Effector memory CD4-positive, alpha-beta T cell (primary cell): ENCODE results near the gene WBP11.

Experiments used
- DNase-seq, 3 donors: peaks; one replicate each; pipeline ENCODE4 v3.0.0-alpha.2; 2020
- H3K27ac ChIP-seq: 2 replicates; pipeline ENCODE4 v1.7.0; 2013; ENCODE audit warnings: mild to moderate bottlenecking, low read length, moderate library complexity; ENCODE audit not compliant: insufficient read depth, poor library complexity, severe bottlenecking
- H3K27me3 ChIP-seq: replicated peaks from 2 replicates; pipeline ENCODE4 v1.7.0; 2013; ENCODE audit warnings: mild to moderate bottlenecking, low read length; ENCODE audit not compliant: insufficient read depth, control insufficient read depth, poor library complexity, severe bottlenecking
- H3K36me3 ChIP-seq: 2 replicates; pipeline ENCODE4 v1.7.0; 2013; ENCODE audit warnings: mild to moderate bottlenecking, low read length, moderate library complexity; ENCODE audit not compliant: control insufficient read depth, insufficient read depth
- H3K4me1 ChIP-seq: 2 replicates; pipeline ENCODE4 v1.7.0; 2013; ENCODE audit warnings: low read length, mild to moderate bottlenecking; ENCODE audit not compliant: control insufficient read depth, insufficient read depth, poor library complexity, severe bottlenecking
- H3K4me3 ChIP-seq: 2 replicates; pipeline ENCODE4 v1.7.0; 2013; ENCODE audit warnings: low read length, low read depth, mild to moderate bottlenecking; ENCODE audit not compliant: insufficient read depth, poor library complexity, severe bottlenecking
- H3K9me3 ChIP-seq: 2 replicates; pipeline ENCODE4 v1.7.0; 2013; ENCODE audit warnings: mild to moderate bottlenecking, low read length, moderate library complexity; ENCODE audit not compliant: control insufficient read depth

WBP11 gene

GRCh38 chr12:14795028-14795448 lies 8.2 kb downstream of the WBP11 start:
- Histone ChIP-seq H3K4me1 (no peaks in the 10 kb centered on the region), H3K27ac (no peak overlapping the region), H3K36me3 (peaks cover 86% of the 10 kb centered on the region), H3K4me3 (no peak overlapping the region), H3K9me3 (no peaks in the 10 kb centered on the region), H3K27me3 (no peaks in the 10 kb centered on the region)
- no peak for DNase-seq

GRCh38 chr12:14785568-14785967 lies 17.7 kb downstream of the WBP11 start:
- no peaks in the 10 kb centered on the region for H3K27me3 ChIP-seq
- DNase-seq, result no peak
- no peak overlapping the region for H3K27ac ChIP-seq
- no peak overlapping the region for H3K4me3 ChIP-seq
- H3K9me3 ChIP-seq, result no peaks in the 10 kb centered on the region
- no peaks in the 10 kb centered on the region for H3K4me1 ChIP-seq
- H3K36me3 ChIP-seq, result peaks cover 49% of the 10 kb centered on the region

GRCh38 chr12:14784471-14784870 lies 18.8 kb downstream of the WBP11 start:
- Histone ChIP-seq H3K9me3 (no peaks in the 10 kb centered on the region), H3K4me1 (no peaks in the 10 kb centered on the region), H3K27me3 (no peaks in the 10 kb centered on the region), H3K36me3 (peaks cover 39% of the 10 kb centered on the region), H3K4me3 (no peak overlapping the region), H3K27ac (no peak overlapping the region)
- DNase-seq, result no peak

GRCh38 chr12:14782756-14783155 lies 20.5 kb downstream of the WBP11 start:
- Histone ChIP-seq H3K27me3 (no peaks in the 10 kb centered on the region), H3K36me3 (peaks cover 22% of the 10 kb centered on the region), H3K4me1 (no peaks in the 10 kb centered on the region), H3K9me3 (no peaks in the 10 kb centered on the region), H3K4me3 (no peak overlapping the region), H3K27ac (no peak overlapping the region)
- DNase-seq, result no peak

- no peak overlapping the region for H3K27ac ChIP-seq
- H3K9me3 ChIP-seq, result no peaks in the 10 kb centered on the region
- H3K36me3 ChIP-seq, result peaks cover 12% of the 10 kb centered on the region
- DNase-seq, result no peak
- no peaks in the 10 kb centered on the region for H3K4me1 ChIP-seq
- no peak overlapping the region for H3K4me3 ChIP-seq
- no peaks in the 10 kb centered on the region for H3K27me3 ChIP-seq
Measured at GRCh38 chr12:14781563-14781962, 21.7 kb downstream of the WBP11 start.

GRCh38 chr12:14780859-14781258 lies 22.4 kb downstream of the WBP11 start:
- no peak for DNase-seq
- peaks cover 6% of the 10 kb centered on the region for H3K36me3 ChIP-seq
- no peak overlapping the region for H3K27ac ChIP-seq
- H3K9me3 ChIP-seq, result no peaks in the 10 kb centered on the region
- H3K4me3 ChIP-seq, result no peak overlapping the region
- no peaks in the 10 kb centered on the region for H3K4me1 ChIP-seq
- no peaks in the 10 kb centered on the region for H3K27me3 ChIP-seq

- H3K9me3 ChIP-seq, result no peaks in the 10 kb centered on the region
- DNase-seq, result no peak
- no peaks in the 10 kb centered on the region for H3K27me3 ChIP-seq
- peaks cover 6% of the 10 kb centered on the region for H3K36me3 ChIP-seq
- H3K4me3 ChIP-seq, result no peak overlapping the region
- H3K27ac ChIP-seq, result no peak overlapping the region
- H3K4me1 ChIP-seq, result peaks cover 2% of the 10 kb centered on the region
Measured at GRCh38 chr12:14779834-14780233, 23.4 kb downstream of the WBP11 start.

- DNase-seq, result no peak
- Histone ChIP-seq H3K27me3 (no peaks in the 10 kb centered on the region), H3K4me1 (peaks cover 5% of the 10 kb centered on the region), H3K9me3 (no peaks in the 10 kb centered on the region), H3K4me3 (no peak overlapping the region), H3K36me3 (no peaks in the 10 kb centered on the region), H3K27ac (no peak overlapping the region)
Measured at GRCh38 chr12:14777271-14777670, 26.0 kb downstream of the WBP11 start.

GRCh38 chr12:14776236-14776961 lies 26.9 kb downstream of the WBP11 start:
- H3K4me3 ChIP-seq, result no peak overlapping the region
- H3K27ac ChIP-seq, result no peak overlapping the region
- H3K9me3 ChIP-seq, result no peaks in the 10 kb centered on the region
- no peak for DNase-seq
- peaks cover 5% of the 10 kb centered on the region for H3K4me1 ChIP-seq
- H3K36me3 ChIP-seq, result no peaks in the 10 kb centered on the region
- H3K27me3 ChIP-seq, result no peaks in the 10 kb centered on the region

- Histone ChIP-seq H3K27me3 (no peaks in the 10 kb centered on the region), H3K9me3 (no peaks in the 10 kb centered on the region), H3K4me1 (peaks cover 5% of the 10 kb centered on the region), H3K36me3 (no peaks in the 10 kb centered on the region), H3K27ac (peak overlapping the region; percentile 65), H3K4me3 (peak overlapping the region; percentile 75)
- DNase-seq, result no peak
Measured at GRCh38 chr12:14775636-14775980, 27.7 kb downstream of the WBP11 start.
